WI38 (cell line): ENCODE measurements around the gene DCLK3.

Experiments used
- H3K4me3 ChIP-seq: 2 replicates; pipeline ENCODE4 v1.5.1; 2011; ENCODE audit warnings: low read depth, mild to moderate bottlenecking, control low read depth, low read length
- CTCF ChIP-seq: IDR thresholded peaks from 2 replicates; pipeline ENCODE4 v1.5.1; 2012; ENCODE audit warnings: low read depth, mild to moderate bottlenecking, control low read depth, low read length

Gene DCLK3

GRCh38 chr3:36764704-36765038 lies 318 bp upstream of the DCLK3 start:
- TF ChIP-seq CTCF, result no peak
- H3K4me3 ChIP-seq, result no peak overlapping the region

- TF ChIP-seq CTCF, result no peak
- H3K4me3 ChIP-seq, result no peak overlapping the region
These were observed 1.2 kb downstream of the DCLK3 start for GRCh38 chr3:36762918-36763849.

- H3K4me3 ChIP-seq, result no peak overlapping the region
- TF ChIP-seq CTCF, result no peak
These were observed 2.6 kb downstream of the DCLK3 start for GRCh38 chr3:36761779-36762178.

GRCh38 chr3:36756269-36756668 lies 8.1 kb downstream of the DCLK3 start:
- no peak for TF ChIP-seq CTCF
- H3K4me3 ChIP-seq, result no peak overlapping the region

- TF ChIP-seq CTCF, result no peak
- no peak overlapping the region for H3K4me3 ChIP-seq
These were observed 13.0 kb downstream of the DCLK3 start for GRCh38 chr3:36751326-36751725.

- H3K4me3 ChIP-seq, result no peak overlapping the region
- TF ChIP-seq CTCF, result no peak
These were observed 13.6 kb downstream of the DCLK3 start for GRCh38 chr3:36750737-36751136.

GRCh38 chr3:36744763-36745162 lies 19.6 kb downstream of the DCLK3 start:
- H3K4me3 ChIP-seq, result no peak overlapping the region
- no peak for TF ChIP-seq CTCF
